GM12891 (cell line): ENCODE results near the gene SERP2.

Experiments used
- POLR2A ChIP-seq: IDR thresholded peaks from 2 replicates; pipeline ENCODE4 v1.6.1; 2011; ENCODE audit warnings: low read depth, low read length, control low read depth
- SPI1 ChIP-seq: IDR thresholded peaks from 2 replicates; pipeline ENCODE4 v1.6.1; 2011; ENCODE audit warnings: low read depth, low read length, control low read depth
- TAF1 ChIP-seq: IDR thresholded peaks from 2 replicates; pipeline ENCODE4 v1.6.1; 2011; ENCODE audit warnings: low read depth, low read length, control low read depth

DNA sequence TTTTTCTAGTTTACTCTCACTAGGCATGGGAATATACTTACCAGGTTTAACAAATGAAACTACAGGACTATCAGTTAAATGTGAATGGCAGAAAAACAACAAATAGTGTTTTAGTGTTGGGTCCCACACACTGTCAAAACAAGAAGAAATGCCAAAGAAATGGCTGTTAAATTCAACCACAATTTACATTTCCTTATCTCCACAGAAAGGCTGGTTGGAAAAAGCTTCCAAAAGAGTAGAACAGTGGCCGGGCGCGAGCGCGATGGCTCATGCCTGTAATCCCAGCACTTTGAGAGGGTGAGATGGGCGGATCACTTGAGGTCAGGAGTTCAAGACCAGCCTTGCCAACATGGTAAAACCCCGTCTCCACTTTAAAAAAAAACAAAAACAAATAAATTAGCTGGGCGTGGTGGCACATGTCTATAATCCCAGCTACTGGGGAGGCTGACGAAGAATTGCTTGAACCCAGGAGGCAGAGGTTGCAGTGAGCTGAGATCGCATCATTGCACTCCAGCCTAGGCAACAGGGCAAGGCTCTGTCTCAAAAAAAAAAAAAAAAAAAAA is 66.5 kb downstream of the SERP2 start:
- TF ChIP-seq POLR2A (no peak), TAF1 (no peak), SPI1 (no peak)
